NCI-H1694 treated with DMSO at 0.1 percent for 48 hours (cell line): ENCODE results near the gene RAB8B.

Source experiments
- DNase-seq: peaks from one replicate; lab custom pipeline; 2025; lab: John Stamatoyannopoulos, UW

Gene RAB8B

GRCh38 chr15:63238171-63238570 is 48.8 kb downstream of the RAB8B start:
- DNase-seq = no peak

- no peak for DNase-seq
Observed at GRCh38 chr15:63238796-63239195, 49.4 kb downstream of the RAB8B start.

- DNase-seq = peak; percentile 11
Observed at GRCh38 chr15:63240109-63240508, 50.7 kb downstream of the RAB8B start.

- no peak for DNase-seq
Observed at GRCh38 chr15:63241316-63241715, 51.9 kb downstream of the RAB8B start.

- DNase-seq = no peak
Observed at GRCh38 chr15:63243101-63243500, 53.7 kb downstream of the RAB8B start.

- DNase-seq = no peak
Observed at GRCh38 chr15:63243776-63244175, 54.4 kb downstream of the RAB8B start.

GRCh38 chr15:63244399-63244798 is 55.0 kb downstream of the RAB8B start:
- DNase-seq = no peak

- no peak for DNase-seq
Observed at GRCh38 chr15:63244976-63245645, 55.7 kb downstream of the RAB8B start.

- no peak for DNase-seq
Observed at GRCh38 chr15:63246691-63247469, 57.5 kb downstream of the RAB8B start.

- no peak for DNase-seq
Observed at GRCh38 chr15:63250312-63250965, 61.0 kb downstream of the RAB8B start.

- no peak for DNase-seq
Observed at GRCh38 chr15:63251701-63252100, 62.3 kb downstream of the RAB8B start.

- DNase-seq = no peak
Observed at GRCh38 chr15:63252292-63252691, 62.9 kb downstream of the RAB8B start.

- no peak for DNase-seq
Observed at GRCh38 chr15:63254991-63255390, 65.6 kb downstream of the RAB8B start.

- DNase-seq = no peak
Observed at GRCh38 chr15:63255489-63255990, 66.1 kb downstream of the RAB8B start.

- no peak for DNase-seq
Observed at GRCh38 chr15:63256433-63257274, 67.2 kb downstream of the RAB8B start.

GRCh38 chr15:63258658-63259057 is 69.3 kb downstream of the RAB8B start:
- DNase-seq = no peak

GRCh38 chr15:63260791-63261190 is 71.4 kb downstream of the RAB8B start:
- no peak for DNase-seq

- no peak for DNase-seq
Observed at GRCh38 chr15:63261311-63261710, 71.9 kb downstream of the RAB8B start.

- no peak for DNase-seq
Observed at GRCh38 chr15:63263519-63263918, 74.1 kb downstream of the RAB8B start.

- peak; percentile 91 for DNase-seq
Observed at GRCh38 chr15:63264688-63265293, 75.4 kb downstream of the RAB8B start.

GRCh38 chr15:63274427-63274826 is 85.0 kb downstream of the RAB8B start:
- DNase-seq = no peak
